GM21825 (cell line): ENCODE data around the gene NACC2.

ENCODE experiments used
- ATAC-seq: cut with Tn5 transposase; IDR thresholded peaks from one replicate; pipeline ENCODE4 v1.9.1; 2021; ENCODE audit warnings: mild to moderate bottlenecking, moderate library complexity; ENCODE audit not compliant: unreplicated experiment

The NACC2 gene

GRCh38 chr9:135985889-135986288 is 109.2 kb downstream of the NACC2 start:
- no peak for ATAC-seq

DNA sequence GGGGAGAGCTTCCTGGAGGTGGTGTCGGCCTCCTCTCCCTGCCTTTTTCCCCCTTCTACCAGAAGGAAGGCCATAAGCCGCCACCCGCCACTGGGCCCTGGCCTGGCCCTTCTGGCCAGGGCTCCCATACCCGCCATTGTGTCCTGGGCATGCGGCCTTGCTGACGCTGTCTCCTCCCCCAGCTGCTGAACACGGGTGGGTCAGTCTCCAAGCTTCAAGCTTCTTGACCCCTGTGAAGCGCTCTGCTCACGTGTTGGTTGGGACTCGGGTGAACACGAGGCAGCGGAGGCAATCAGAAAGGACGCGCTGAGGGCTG is 109.7 kb downstream of the NACC2 start:
- ATAC-seq = no peak

DNA sequence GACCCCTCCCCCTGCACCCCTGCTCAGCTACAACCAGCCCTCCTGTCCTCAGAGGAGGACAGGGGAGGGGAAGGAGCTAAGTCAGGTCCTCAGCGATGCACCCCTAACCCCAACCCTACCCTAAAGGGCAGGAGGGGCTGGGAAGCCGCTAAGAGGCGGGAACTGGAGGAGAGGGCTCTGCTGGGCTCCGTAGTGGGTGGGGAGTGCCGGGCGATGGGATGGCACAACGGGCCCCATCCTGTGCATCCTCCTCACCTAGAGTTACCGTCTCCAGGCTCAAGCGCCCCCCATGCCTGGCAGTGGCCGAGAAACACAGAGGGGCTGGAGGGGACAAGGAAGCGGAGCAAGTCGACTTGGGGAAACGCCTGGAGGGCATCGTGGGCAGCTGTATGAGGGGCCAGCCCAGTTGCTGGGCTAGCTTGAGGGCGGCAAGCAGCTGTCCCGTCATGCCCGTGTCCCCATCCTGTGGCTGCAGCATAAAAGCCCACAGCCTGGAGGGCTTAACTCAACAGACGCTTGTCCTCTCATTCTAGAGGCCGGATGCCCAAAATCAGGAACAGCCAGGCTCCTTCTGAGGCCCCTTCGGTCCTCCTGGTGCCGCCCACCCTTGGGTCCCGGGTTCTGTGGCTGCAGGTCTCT is 110.9 kb downstream of the NACC2 start:
- no peak for ATAC-seq

DNA sequence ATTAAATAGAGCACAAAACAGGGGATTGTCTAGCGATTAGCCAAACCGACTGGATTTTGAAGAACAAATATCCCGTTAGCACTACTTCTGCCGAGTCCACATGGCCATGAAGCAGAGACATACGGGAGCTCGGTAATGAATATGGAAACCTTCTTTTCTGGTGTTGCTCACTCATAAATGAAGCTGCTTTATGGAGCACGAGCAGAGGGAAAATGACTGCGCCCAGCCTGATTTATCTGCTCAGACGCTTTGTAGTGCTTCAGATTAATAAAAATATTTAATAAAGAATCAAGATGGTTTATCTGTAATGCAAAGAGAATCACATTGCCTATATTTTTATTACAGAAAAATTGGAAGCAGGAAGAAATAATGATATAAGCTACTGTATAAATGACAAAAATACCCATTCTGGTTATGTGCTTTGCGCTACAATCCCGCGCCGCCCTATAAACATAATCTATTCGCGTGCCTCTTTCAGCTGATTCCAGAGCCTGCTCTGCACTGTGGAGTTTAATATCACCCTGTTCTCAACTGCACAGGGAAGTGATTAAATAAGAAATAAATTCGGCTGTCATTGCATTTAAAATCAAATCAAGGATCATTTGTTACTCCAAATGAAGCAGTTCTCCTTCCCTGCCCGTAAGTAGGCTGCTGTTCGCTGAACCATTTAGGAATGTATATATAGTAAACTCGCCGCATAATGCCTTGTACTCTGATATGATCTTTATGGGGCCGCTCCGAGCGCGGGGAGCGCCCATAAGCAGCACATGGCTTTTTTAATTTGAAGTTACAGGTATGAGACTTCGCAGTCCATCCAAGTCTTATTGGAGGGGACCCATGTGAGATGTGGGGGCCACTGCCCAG is 111.6 kb downstream of the NACC2 start:
- ATAC-seq = no peak

DNA sequence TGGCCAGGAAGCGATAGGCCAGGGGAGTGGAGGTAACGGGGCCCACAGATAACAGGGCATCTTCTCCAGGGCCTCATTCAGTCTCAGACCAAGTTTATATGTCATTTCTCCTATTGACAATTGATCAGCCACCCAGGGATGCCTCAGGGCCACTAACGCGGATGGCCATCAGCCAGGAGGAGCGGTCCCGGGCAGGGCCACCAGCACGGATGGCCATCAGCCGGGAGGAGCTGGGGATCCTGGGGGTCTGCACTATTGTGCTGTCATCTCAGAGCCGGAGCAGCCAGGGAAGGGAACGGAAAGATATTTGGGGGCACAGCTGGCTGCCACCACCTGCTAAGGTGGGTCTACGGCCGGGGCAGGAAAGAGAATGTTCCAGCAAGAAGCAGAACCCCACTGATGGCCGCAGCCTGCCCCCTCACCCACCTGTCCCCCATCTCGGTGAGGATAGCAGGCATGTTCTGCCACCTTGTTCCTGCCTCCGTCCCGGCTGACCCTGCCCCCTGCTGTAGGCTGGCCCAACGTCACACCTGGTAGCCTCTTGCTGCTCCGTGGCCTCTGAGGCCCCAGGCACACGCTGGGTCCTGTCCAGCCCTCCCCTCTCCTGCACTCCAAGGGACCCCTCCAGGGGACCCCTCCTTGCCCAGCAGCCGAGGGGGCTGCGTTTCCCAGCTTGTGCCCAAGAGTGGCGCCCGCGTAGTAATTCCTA is 112.4 kb downstream of the NACC2 start:
- no peak for ATAC-seq

- no peak for ATAC-seq
Measured at GRCh38 chr9:135980926-135981630, 114.0 kb downstream of the NACC2 start.

DNA sequence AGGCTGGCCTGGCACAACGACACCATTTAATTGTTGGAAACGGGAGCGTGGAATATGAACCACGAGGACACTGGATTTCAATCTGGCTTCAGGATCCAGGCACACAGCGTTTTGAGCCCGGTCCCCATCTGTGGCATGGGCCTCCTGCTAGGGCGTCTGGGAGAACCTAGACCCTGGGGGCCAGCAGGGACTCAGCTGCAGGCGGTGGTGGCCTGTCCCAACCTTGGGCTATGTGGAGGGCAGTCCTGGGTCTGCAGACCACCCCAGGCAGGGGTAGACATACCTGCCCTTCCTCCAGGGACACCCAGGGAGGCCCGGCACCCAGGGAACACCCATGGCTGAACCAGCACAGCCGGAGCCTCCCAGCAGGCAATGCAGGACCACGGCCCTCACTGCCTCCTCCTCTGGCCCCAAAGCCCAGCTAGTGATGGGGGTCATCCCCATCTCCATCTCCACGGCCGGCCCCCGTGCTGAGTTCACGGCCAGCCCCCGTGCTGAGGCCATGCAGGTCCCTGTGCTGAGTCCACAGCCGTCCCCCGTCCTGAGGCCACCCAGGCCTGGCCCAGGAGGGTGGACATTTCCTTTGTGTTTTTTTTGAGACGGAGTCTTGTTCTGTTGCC is 115.4 kb downstream of the NACC2 start:
- ATAC-seq = no peak

DNA sequence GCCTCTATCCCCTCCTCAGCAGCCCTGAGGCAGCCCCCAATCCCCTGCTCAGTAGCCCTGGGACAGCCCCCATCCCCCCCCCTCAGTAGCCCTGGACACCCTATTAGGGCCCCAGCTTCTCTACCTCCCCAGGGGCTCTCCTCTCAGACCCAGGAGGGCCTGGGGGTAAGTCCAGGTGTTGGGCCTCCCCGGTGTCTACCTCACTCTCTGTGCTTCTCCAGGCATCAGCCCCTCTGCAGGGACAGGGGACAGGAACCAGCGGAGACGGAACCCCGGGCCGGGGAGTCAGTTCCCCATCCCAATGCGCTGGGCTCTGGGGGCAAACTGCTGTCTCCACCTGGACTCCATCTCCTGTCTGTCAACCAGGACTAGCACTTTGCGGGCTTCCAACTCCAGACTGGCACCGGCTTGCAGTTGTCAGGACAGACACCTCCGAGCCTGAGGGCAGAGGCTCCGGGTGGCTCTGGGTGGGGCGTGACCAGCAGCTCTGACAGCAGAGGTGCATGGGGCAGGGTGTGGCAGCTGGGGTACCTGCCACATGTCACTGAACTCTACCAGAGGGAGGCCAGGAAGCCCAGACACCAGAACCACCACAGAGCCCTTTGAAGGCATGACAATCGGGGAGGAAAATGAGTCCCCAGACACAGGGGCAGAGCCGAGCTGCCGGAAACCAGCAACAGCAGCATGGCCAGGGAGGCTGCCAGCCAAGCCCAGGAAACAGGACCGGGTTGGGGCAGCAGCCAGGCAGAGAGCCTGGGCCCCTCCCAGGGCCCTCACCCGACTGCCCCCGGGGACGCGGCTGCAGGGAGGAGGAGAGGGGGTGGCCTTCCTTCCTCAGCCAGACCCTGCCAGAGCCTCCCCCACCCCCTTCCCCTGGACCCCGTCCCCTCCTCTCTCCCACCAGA is 116.2 kb downstream of the NACC2 start:
- ATAC-seq = no peak

DNA sequence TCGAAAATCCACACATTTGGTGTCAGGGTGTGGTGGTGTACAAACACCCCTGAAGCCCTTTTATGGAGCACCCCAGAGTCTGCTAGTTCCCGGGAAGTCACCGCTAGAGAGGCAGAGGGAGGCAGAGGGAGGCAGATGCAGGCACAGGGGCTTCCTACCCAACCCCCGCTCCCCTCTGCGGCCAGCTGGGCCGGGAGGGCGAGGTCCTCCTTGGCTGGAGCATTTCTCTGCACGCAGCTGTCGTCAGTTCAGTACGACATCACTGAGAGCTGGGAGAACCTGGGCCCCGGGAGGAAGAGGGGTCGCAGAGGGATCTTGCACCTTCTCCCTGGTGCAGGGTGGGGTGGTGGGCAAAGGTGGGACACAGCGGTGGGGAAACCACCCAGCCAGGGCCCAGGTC is 118.1 kb downstream of the NACC2 start:
- ATAC-seq = no peak

DNA sequence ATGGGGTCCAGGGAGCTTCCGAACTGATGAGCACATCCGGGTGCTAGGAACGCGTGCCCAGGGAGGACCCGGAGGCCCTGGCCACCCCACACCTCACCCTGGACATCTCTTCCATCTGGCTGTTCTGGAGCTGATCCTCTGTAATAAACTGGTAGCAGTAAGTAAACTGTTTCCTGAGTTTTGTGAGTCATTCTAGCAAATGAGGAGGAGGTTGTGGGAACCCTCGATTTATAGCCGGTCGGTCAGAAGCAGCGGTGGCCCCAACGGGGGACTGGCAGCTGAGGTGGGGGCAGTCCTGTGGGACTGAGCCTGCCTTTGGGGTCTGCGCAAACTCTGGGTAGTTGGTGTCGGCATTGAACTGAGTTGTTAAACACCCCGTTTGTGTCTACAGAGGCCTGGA is 118.6 kb downstream of the NACC2 start:
- no peak for ATAC-seq

DNA sequence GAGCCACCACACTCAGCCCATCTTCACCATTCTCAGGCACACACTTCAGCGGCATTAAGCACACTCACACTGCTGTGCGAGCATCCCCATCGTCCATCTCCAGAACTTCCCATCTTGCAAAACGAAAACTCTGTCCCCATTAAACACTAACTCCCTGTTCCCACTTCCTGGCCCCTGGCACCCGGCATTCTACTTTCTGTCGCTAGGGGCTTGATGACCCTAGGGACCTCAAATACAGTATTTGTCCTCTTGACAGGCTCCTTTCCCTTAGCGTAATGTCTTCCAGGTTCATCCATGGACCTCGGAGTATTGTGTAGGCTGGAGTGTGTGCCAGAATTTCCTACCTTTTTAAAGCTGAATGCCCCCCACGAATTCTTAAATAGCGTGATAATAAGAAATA is 119.3 kb downstream of the NACC2 start:
- ATAC-seq = no peak

GRCh38 chr9:135974220-135974573 is 120.9 kb downstream of the NACC2 start:
- no peak for ATAC-seq

DNA sequence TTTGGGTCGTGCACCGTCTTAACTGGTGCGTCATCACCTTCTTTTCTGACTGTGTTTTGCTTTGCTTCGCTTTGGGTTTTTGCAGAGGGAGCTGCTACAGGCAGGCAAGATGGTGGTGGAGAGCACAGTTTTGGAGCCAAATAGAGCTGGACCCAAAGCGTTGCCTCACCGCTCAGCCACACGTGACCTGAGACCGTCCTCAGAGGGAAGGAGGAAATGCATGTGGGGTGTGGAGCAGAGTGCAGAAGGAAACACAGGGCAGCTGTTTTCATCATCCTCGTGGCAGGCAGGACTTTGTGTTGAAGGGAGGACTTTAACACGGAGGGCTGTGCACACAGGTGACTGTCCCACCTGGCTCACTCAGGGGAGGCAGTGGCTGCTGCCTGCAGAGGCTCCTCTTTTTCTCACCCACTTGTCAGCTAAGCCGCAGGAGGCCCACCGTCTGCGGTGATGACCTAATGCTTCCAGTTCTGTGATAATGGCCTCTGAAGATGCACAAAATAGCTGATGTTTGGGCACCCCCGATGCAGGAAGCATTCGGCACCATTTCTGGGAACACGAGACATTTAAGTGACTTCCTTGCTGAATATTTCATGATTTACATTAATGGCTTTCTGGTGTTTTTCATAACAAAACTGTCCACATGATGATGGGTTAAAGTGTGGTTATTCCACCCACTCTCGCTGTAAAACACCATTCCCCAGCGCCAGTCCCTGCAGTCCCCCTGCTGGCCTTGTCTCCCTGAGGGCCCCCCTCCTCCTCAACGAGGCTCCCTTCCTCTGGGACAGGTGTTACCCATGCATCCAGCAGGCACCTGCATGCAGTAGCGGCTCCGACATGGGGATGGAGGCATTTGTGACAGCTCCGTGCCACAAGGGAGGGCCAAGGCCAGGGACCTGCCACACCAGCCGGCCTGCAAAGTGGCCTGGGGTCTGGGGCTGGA is 121.5 kb downstream of the NACC2 start:
- no peak for ATAC-seq

DNA sequence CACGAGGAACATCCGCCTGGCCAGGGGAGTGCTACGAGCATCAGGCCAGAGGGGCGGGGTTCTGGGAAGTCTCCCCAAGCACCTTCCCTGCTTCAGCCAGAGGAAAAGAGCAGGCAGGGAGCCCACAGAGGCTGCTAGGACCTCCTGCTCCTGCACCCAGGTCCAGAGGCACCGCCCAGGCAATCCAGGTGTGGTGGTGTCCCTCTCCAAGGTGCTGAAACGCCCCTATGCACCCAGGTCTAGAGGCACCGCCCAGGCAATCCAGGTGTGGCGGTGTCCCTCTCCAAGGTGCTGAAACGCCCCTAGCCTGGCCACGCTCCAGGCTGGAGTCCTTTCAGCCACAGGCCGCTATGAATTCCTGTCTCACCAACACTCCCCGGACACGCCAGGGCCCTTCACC is 123.2 kb downstream of the NACC2 start:
- no peak for ATAC-seq

- no peak for ATAC-seq
Measured at GRCh38 chr9:135971111-135971766, 123.8 kb downstream of the NACC2 start.

DNA sequence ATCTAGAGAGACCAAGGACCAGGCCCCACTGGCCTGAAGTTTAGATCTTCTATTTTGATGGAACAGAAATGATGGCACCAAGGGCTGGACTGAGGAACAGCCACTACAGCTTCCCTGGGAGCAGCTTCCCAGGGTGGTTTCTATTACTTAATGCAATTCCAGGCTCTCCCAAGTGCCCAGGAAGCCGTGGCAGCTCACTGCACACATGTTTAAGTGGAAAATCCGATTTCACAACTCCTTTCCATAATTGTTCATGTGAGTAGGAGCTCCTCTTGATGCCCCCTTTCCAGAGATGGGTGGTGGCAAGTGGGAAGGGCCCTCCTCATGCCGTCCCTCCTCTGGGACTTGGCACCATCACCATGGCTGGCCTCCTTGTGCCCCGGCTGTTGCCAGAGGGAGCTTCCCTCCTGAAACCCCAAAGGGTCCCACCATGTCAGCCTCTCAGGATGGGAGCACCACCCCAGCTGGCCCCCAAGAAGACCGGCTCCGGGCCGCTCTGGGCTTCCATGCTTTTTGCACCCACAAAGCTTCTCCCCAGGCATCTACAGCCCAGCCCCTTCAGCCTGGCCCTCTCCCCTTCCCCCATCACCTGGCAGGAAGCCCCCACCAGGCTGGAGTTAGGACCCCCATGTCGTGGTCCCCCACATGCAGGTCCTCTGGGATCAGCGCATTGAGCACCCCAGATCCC is 124.8 kb downstream of the NACC2 start:
- ATAC-seq = no peak

DNA sequence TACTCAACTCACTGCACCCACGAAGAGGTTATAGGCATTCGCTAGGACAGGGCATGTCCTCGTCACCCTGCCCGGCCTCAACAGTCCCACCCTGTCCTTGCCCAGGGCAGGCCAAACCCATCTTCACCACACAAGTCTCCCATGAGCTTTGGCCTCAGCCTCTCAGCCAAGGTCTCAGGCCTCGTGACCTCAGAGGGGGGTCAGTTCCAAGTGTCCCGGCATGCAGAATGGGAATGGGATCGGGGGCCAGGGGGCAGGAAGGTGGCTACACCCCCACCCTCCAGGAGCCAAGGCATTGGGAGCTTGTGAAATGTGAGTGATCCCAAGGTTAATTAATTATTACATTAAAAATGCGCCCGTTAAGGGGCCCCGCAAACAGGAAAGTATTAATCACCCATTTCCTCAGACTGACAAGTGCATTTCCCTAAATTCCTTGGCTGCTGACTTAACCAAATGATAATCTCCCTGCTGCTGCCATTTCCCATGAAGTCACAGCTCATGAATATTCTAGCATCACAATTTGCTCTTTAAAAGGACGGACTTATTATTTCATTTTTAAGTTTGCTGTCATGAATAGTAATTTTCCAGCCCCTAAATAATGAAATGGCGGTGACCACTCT is 125.9 kb downstream of the NACC2 start:
- no peak for ATAC-seq
